NOMO-1 (cell line): ENCODE data around the gene CTBS.
A peak's percentile ranks its signal among the peaks of the same experiment; 100 is the strongest.

Experiments used
- DNase-seq, 2 experiments: peaks; one replicate each; lab custom pipeline; 2025; ENCODE audit not compliant: unreplicated experiment in 2 of 2; lab: John Stamatoyannopoulos, UW

Gene CTBS

GRCh38 chr1:84587099-84587498 lies 12.9 kb upstream of the CTBS start:
- no peak for DNase-seq

GRCh38 chr1:84585803-84586202 lies 11.6 kb upstream of the CTBS start:
- DNase-seq, result no peak

- no peak for DNase-seq
These were observed 9.9 kb upstream of the CTBS start for GRCh38 chr1:84584126-84584525.

- DNase-seq, result no peak
These were observed 9.4 kb upstream of the CTBS start for GRCh38 chr1:84583648-84584047.

- no peak for DNase-seq
These were observed 8.8 kb upstream of the CTBS start for GRCh38 chr1:84582802-84583587.

GRCh38 chr1:84581648-84582047 lies 7.4 kb upstream of the CTBS start:
- no peak for DNase-seq

- no peak for DNase-seq
These were observed 696 bp upstream of the CTBS start for GRCh38 chr1:84574936-84575335.

- peak in 1 of 2 experiments; percentile 53 for DNase-seq
These were observed 716 bp downstream of the CTBS start for GRCh38 chr1:84573481-84573966.

- no peak for DNase-seq
These were observed 3.1 kb downstream of the CTBS start for GRCh38 chr1:84571150-84571535.

GRCh38 chr1:84570436-84571149 lies 3.6 kb downstream of the CTBS start:
- no peak for DNase-seq

- DNase-seq, result no peak
These were observed 5.0 kb downstream of the CTBS start for GRCh38 chr1:84569216-84569615.

- DNase-seq, result no peak
These were observed 23.4 kb downstream of the CTBS start for GRCh38 chr1:84550826-84551225.

- no peak for DNase-seq
These were observed 32.6 kb downstream of the CTBS start for GRCh38 chr1:84541679-84542078.

- no peak for DNase-seq
These were observed 33.5 kb downstream of the CTBS start for GRCh38 chr1:84540759-84541158.

- DNase-seq, result no peak
These were observed 34.3 kb downstream of the CTBS start for GRCh38 chr1:84539972-84540371.

- DNase-seq, result no peak
These were observed 35.6 kb downstream of the CTBS start for GRCh38 chr1:84538599-84538998.

- no peak for DNase-seq
These were observed 48.5 kb downstream of the CTBS start for GRCh38 chr1:84525779-84526178.

- no peak for DNase-seq
These were observed 49.6 kb downstream of the CTBS start for GRCh38 chr1:84524590-84524989.

- no peak for DNase-seq
These were observed 63.6 kb downstream of the CTBS start for GRCh38 chr1:84510668-84511067.

- no peak for DNase-seq
These were observed 64.1 kb downstream of the CTBS start for GRCh38 chr1:84510165-84510564.

- no peak for DNase-seq
These were observed 65.2 kb downstream of the CTBS start for GRCh38 chr1:84509029-84509428.

- no peak for DNase-seq
These were observed 65.7 kb downstream of the CTBS start for GRCh38 chr1:84508510-84508909.
